Epithelial cell of esophagus (primary cell): ENCODE data around the gene PSTPIP1.
A peak's percentile ranks its signal among the peaks of the same experiment; 100 is the strongest.

ENCODE experiments used
- DNase-seq: peaks from one replicate; pipeline ENCODE4 v3.0.0; 2010; ENCODE audit warnings: low read depth
- H3K4me3 ChIP-seq: 2 replicates; pipeline ENCODE4 v1.5.1; 2011; ENCODE audit warnings: mild to moderate bottlenecking, low read length, control low read depth
- TF ChIP-seq, protein P1 (sequence below): IDR thresholded peaks from 2 replicates; pipeline ENCODE4 v1.5.1; 2011; ENCODE audit warnings: low read depth, mild to moderate bottlenecking, low read length, control low read depth, inconsistent platforms; ENCODE audit not compliant: insufficient read depth; ENCODE audit errors: missing control alignments

PSTPIP1 gene

DNA sequence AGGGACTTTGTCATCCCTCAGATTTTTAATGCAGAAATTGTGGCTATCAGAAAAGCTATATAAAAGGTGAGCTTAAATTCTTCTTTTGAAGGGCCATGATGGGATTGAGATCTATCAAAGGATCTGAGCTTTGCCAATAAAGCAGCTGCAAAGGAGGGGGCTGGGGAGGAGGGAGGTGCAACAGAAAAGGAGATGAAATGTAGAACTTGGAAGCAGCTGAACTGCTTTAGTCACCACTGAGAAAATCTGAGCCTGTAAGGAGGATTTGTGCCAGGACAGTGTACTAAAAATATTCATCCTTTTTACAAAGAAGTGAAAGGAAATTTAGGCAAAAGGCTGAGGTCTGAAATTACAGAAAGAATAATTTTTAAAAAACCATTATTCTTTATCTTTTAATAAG, 65.6 kb downstream of the PSTPIP1 start:
- TF ChIP-seq, protein P1, sequence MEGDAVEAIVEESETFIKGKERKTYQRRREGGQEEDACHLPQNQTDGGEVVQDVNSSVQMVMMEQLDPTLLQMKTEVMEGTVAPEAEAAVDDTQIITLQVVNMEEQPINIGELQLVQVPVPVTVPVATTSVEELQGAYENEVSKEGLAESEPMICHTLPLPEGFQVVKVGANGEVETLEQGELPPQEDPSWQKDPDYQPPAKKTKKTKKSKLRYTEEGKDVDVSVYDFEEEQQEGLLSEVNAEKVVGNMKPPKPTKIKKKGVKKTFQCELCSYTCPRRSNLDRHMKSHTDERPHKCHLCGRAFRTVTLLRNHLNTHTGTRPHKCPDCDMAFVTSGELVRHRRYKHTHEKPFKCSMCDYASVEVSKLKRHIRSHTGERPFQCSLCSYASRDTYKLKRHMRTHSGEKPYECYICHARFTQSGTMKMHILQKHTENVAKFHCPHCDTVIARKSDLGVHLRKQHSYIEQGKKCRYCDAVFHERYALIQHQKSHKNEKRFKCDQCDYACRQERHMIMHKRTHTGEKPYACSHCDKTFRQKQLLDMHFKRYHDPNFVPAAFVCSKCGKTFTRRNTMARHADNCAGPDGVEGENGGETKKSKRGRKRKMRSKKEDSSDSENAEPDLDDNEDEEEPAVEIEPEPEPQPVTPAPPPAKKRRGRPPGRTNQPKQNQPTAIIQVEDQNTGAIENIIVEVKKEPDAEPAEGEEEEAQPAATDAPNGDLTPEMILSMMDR = no peak
- DNase-seq = no peak
- H3K4me3 ChIP-seq = no peak overlapping the region

DNA sequence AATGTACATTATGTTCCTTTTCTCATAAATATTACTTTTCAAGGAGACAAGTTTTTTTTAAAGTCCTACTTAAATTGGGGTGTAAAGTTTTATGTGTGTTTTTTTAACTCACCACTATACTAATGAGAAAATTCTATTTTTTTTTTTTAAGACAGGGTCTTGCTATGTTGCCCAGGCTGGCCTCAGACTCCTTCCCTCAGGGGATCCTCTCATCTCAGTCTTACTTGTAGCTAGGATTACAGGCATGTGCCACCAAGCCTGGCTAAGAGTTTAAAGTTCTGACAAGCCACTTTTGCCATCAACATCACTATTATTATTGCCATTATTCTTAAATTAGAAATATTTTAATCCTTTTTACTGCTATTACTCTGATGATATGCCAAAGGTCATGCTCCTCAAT, 68.3 kb downstream of the PSTPIP1 start:
- no peak for DNase-seq
- no peak overlapping the region for H3K4me3 ChIP-seq
- TF ChIP-seq, protein P1 = no peak

DNA sequence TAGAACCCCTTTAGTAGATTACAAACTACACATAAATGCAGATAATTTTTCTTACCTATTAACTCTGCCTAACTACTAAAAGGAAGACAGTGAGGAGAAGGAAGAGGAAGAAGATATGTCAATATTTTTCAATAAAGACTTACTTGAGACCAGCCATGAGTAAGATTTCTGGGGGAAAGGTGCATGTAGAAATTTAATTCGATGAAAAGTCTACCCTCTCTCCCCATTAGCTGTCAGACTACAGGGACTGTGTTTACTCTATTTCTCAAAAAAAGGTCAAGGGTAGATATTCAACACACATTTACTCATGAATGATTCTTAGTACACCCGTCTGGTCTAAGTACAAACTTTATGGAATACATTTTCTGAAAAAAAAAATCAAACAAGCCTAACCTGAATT, 69.1 kb downstream of the PSTPIP1 start:
- TF ChIP-seq, protein P1 = no peak
- DNase-seq = no peak
- H3K4me3 ChIP-seq = no peak overlapping the region

DNA sequence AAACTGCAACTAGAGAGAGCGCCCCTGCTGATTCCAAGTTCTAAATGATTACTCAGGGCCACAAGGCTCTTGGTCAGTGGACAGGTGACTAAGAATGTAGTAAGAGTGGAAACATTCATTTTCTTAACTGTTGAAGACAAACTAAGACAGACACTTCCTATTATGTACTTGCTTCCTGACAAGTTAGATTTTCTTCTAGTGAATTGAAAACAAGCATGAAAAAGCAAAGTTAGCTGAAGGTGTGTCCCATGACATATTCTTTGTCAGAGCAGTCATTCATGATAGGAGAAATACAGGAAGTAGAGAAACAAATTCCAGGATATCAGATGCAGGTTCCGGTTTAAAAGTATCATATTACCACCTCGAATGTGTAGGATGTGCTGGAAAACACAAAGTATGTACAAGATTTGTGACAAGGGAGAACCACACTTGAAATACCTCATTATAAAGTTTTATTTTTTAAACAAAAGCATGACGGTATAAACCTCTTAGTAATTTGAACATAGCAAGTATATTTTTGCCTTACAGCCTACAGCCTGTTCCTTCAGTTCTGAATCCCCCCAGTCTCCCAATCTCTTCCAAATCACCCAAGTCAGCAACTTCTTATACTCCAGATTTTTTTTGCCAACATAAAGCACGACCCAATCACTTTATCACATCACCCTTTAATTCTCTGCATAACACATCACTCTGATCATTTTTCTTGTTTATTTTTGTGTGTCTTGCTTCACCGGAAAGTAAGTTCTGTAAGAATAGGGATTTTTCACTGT, 69.8 kb downstream of the PSTPIP1 start:
- TF ChIP-seq, protein P1 = no peak
- H3K4me3 ChIP-seq = no peak overlapping the region
- DNase-seq = peak; percentile 84

DNA sequence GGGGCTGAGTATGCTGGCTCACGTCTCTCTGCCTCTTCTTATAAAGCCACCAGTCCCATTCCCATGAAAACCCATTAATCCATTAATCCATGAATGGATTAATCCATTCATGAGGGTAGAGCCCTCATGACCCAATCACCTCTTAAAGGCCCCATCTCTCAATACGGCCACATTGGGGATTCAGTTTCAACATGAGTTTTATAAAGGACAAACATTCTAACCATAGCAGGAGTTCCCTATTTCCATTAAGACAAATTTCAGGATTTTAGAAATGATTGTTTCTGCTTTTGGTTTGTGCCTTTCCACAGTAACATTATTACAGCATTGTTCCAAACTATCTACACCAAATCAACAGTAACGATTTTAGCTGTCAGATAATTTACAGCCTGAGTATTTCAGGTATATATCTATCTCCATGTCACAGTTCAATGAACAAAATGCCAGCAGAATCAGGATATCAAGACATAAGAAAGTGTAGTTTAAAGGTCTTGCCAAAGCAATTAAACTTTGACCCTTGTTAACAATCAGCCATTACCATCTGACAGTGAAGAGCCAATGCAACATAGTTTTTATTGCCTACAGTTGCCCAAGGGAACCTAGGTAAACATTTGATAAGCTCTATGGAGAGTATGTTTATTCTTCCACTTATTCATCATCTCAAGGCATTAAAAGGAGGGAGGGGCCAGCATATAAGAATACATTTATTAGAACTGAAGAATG, 72.2 kb downstream of the PSTPIP1 start:
- TF ChIP-seq, protein P1 = no peak
- DNase-seq = peak; percentile 68
- H3K4me3 ChIP-seq = no peak overlapping the region

DNA sequence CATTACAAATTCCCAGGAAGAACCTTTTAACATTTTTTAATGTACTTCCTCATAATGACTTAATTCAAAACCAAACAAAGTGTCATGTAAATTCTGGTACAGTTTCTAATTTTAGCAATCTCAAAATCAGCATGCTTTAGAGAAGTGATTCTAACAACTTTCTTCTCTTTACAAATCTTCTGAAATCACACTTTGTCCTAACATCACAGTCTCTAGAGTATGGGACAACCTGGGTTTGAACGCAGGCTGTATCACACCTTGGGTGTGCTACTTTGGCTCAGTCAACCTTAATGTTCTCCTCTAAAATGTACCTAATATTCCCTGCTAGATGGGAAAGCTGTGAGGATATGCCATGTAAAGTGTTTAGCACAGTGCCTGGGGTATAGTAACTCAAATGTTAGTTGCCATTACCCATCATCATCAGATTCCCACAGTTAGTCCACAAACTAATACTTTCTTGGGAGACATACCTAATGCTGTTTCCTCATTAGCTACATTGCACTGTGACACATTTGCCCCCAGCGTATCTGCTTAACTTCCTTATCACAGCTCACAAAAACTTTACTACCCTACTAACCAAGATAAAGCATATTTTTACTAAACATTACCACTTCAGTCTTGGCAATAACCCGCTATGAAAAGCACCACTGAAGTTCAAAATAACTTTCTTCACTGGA, 72.9 kb downstream of the PSTPIP1 start:
- no peak for DNase-seq
- TF ChIP-seq, protein P1 = no peak
- H3K4me3 ChIP-seq = no peak overlapping the region
